ENCODE results near the gene PADI3.

DNA sequence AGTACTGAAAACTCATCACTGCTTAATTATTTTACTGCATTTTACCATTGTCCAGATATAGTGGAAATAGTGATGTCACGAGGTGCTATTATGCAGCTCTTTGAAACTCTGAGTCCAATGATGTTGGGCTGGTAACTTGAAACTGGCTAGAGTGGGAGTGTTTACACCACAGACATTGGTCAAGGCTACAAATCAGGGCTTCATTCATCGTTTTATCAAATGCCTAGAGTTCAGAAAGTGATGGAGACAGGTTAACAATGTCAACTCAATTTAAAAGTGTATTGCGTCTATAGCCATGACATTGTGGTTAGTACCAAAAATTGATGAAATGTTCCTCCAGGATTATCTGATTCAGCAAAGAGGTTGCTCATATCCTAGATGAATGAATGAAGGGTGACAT is 31.3 kb upstream of the PADI3 start:
- TF ChIP-seq, protein P1, sequence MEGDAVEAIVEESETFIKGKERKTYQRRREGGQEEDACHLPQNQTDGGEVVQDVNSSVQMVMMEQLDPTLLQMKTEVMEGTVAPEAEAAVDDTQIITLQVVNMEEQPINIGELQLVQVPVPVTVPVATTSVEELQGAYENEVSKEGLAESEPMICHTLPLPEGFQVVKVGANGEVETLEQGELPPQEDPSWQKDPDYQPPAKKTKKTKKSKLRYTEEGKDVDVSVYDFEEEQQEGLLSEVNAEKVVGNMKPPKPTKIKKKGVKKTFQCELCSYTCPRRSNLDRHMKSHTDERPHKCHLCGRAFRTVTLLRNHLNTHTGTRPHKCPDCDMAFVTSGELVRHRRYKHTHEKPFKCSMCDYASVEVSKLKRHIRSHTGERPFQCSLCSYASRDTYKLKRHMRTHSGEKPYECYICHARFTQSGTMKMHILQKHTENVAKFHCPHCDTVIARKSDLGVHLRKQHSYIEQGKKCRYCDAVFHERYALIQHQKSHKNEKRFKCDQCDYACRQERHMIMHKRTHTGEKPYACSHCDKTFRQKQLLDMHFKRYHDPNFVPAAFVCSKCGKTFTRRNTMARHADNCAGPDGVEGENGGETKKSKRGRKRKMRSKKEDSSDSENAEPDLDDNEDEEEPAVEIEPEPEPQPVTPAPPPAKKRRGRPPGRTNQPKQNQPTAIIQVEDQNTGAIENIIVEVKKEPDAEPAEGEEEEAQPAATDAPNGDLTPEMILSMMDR (IDR thresholded peaks at IDR 0.05; ENCODE audit: extremely low read depth in 1 of 2, insufficient read depth in 1 of 2, low read depth in 1 of 2, low read length in 2 of 2): no peak
- TF ChIP-seq, protein P2, sequence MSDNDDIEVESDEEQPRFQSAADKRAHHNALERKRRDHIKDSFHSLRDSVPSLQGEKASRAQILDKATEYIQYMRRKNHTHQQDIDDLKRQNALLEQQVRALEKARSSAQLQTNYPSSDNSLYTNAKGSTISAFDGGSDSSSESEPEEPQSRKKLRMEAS (IDR thresholded peaks at IDR 0.05; ENCODE audit: insufficient read depth, insufficient read length): no peak
- TF ChIP-seq MYC (IDR thresholded peaks at IDR 0.05; ENCODE audit: low read depth, low read length) (no peak), POLR2A (IDR thresholded peaks at IDR 0.05; ENCODE audit: low read depth, low read length) (no peak), EZH2 (IDR thresholded peaks at IDR 0.05; ENCODE audit: borderline replicate concordance, low read depth, low read length, severe bottlenecking) (no peak)

All from endothelial cell of umbilical vein (primary cell).